Nephron progenitor cell (in vitro differentiated cells): ENCODE results near the gene ZBTB7B.

Source experiments
- DNase-seq: peaks from one replicate; pipeline ENCODE4 v3.0.0; 2021
- H3K27ac Mint-ChIP-seq: 2 replicates; pipeline ENCODE4 v1.8.0; 2021; ENCODE audit warnings: mild to moderate bottlenecking, moderate library complexity, mixed read lengths
- H3K27me3 Mint-ChIP-seq: 2 replicates; pipeline ENCODE4 v1.8.0; 2021; ENCODE audit warnings: mild to moderate bottlenecking, low read depth, mixed read lengths; ENCODE audit not compliant: poor library complexity
- H3K36me3 Mint-ChIP-seq: 2 replicates; pipeline ENCODE4 v1.8.0; 2021; ENCODE audit warnings: low read depth, mixed read lengths
- H3K4me1 Mint-ChIP-seq: 2 replicates; pipeline ENCODE4 v1.8.0; 2021; ENCODE audit warnings: mixed read lengths
- H3K4me3 Mint-ChIP-seq: 2 replicates; pipeline ENCODE4 v1.8.0; 2021; ENCODE audit warnings: mild to moderate bottlenecking, moderate library complexity, mixed read lengths
- H3K9me3 Mint-ChIP-seq: 2 replicates; pipeline ENCODE4 v1.8.0; 2021; ENCODE audit warnings: mild to moderate bottlenecking, moderate library complexity, mixed read lengths
- TF ChIP-seq, protein P1 (sequence below): fragments of 200-600 bp; sonication (generic); IDR thresholded peaks from 2 replicates; pipeline ENCODE4 v1.5.0; 2021; ENCODE audit warnings: antibody characterized with exemption

ZBTB7B gene

DNA sequence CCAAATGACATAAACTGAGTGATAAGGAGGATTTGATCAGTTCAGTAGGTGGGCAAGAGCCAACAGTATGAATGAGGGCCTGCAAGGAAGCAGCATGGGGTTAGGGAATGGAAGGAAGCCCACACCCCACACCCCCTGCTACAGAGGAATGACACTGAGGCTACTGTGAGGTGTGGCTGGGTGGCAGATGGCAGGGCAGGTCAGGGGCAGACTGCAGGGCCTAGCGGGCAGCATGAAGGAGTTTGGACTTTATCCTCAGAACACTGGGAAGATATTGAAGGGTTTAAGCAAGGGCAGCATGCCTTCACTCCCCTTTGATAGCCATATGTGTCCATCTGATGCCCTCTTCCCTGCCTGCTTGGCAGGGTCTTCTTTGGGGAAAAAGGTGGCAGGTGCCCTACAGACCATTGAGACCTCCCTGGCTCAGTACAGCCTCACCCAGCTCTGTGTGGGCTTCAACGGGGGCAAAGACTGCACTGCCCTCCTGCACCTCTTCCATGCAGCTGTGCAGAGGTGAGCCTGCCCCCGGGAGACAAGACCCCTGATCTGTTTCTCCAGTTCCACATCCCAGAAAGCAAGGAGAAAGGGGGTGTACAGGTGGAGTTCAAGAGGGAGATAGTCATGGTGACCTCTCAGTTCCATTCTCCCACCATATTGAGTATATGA, 13.3 kb upstream of the ZBTB7B start:
- peaks cover 28% of the 10 kb centered on the region for H3K4me1 Mint-ChIP-seq
- TF ChIP-seq, protein P1, sequence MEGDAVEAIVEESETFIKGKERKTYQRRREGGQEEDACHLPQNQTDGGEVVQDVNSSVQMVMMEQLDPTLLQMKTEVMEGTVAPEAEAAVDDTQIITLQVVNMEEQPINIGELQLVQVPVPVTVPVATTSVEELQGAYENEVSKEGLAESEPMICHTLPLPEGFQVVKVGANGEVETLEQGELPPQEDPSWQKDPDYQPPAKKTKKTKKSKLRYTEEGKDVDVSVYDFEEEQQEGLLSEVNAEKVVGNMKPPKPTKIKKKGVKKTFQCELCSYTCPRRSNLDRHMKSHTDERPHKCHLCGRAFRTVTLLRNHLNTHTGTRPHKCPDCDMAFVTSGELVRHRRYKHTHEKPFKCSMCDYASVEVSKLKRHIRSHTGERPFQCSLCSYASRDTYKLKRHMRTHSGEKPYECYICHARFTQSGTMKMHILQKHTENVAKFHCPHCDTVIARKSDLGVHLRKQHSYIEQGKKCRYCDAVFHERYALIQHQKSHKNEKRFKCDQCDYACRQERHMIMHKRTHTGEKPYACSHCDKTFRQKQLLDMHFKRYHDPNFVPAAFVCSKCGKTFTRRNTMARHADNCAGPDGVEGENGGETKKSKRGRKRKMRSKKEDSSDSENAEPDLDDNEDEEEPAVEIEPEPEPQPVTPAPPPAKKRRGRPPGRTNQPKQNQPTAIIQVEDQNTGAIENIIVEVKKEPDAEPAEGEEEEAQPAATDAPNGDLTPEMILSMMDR, result no peak
- peaks cover 30% of the 10 kb centered on the region for H3K36me3 Mint-ChIP-seq
- H3K4me3 Mint-ChIP-seq, result no peak overlapping the region
- no peaks in the 10 kb centered on the region for H3K27me3 Mint-ChIP-seq
- H3K9me3 Mint-ChIP-seq, result no peaks in the 10 kb centered on the region
- DNase-seq, result no peak
- peak overlapping the region; percentile 84 for H3K27ac Mint-ChIP-seq

DNA sequence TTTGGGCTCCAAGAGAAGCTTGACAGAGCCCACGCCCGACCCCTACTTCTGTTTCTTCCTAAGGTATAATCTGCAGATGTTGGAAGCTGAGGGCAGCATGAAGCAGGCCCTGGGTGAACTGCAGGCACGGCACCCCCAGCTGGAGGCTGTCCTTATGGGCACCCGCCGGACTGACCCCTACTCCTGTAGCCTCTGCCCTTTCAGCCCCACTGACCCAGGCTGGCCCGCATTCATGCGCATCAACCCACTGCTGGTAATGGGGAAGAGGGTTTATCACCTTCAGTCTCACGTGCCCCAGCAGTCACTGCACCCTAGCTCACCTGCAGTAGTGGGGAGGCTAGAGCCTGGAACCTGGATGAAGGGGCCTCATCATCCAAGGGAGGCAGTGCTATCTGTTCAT, 12.3 kb upstream of the ZBTB7B start:
- no peak overlapping the region for H3K27ac Mint-ChIP-seq
- DNase-seq, result no peak
- peaks cover 30% of the 10 kb centered on the region for H3K36me3 Mint-ChIP-seq
- no peaks in the 10 kb centered on the region for H3K27me3 Mint-ChIP-seq
- H3K4me1 Mint-ChIP-seq, result peaks cover 25% of the 10 kb centered on the region
- no peak overlapping the region for H3K4me3 Mint-ChIP-seq
- no peaks in the 10 kb centered on the region for H3K9me3 Mint-ChIP-seq
- TF ChIP-seq, protein P1, result no peak

DNA sequence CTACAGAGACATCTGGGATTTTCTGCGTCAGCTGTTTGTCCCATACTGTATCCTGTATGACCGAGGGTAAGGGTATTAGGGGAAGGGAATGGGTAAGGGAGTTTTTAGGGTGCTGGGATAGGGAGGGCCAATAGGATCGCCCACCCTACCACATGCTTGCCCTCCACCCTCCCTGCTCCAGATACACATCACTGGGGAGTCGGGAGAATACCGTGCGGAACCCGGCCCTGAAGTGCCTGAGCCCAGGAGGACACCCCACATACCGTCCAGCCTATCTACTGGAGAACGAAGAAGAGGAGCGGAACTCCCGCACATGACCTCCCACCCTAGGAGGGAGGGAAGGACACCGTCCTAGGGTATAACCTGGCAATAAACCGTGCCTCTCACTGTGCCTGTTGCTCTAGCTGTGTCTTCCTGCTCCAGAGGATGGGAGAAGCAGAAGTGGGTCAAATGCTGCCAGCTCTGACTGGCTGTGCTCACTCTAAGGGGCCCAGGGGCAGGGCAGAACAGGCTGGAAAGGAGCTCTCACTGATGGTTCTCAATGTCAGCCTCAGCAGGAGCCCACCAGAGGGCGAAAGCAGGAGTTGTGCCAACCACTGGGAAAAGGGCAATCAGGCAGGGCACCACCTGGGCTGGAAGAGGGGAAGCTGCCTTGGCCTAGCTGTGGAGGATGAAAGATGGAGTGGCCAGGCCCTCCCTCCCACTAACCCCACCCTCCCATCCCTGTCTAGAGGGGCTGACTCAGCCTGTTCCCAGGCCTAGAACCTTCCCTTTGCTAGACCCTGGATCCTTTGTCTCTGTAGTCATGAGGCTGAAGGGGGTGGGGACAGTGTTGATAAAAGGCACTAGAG, 9.7 kb upstream of the ZBTB7B start:
- H3K9me3 Mint-ChIP-seq, result no peaks in the 10 kb centered on the region
- H3K27ac Mint-ChIP-seq, result peak overlapping the region; percentile 86
- TF ChIP-seq, protein P1, result no peak
- H3K27me3 Mint-ChIP-seq, result peaks cover 4% of the 10 kb centered on the region
- DNase-seq, result no peak
- no peak overlapping the region for H3K4me3 Mint-ChIP-seq
- H3K36me3 Mint-ChIP-seq, result peaks cover 19% of the 10 kb centered on the region
- peaks cover 39% of the 10 kb centered on the region for H3K4me1 Mint-ChIP-seq

DNA sequence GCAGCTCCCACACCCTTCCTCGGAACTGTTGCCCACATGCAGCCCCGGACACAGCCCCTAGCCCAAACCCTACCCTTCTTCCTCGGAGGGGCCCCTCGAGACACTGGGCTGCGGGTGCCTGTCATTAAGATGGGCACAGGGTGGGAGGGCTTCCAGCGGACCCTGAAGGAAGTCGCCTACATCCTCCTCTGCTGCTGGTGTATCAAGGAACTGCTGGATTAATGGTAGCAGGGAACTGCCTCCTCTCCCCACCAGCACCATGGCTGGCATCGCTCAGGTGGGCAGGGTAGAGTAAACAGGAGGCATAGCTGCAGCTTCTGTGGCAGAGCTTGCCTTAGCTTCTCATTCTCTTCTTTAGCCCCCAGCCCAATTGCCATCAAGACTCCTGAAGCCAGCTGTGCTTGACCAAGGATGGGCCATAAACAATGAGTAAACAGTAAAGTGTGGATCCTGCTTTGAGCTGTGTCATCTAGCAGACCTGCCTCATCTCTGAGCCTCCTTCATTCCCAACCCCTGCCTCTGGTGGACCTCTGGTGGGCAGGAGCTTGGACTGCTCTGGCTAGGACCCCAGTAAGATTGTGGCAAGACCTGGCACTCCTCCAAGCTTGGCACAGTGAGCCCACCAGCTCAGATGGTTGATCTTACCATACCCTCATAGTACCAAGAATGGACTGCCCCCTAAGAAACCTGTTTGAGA, 8.9 kb upstream of the ZBTB7B start, which contains the start of gene LENEP:
TSS of gene LENEP (plus strand) at position 15 of the 697 bp plus-strand sequence. CDS start at position 37, 22 bp downstream.
- TF ChIP-seq, protein P1, result no peak
- H3K27me3 Mint-ChIP-seq, result peaks cover 4% of the 10 kb centered on the region
- H3K4me1 Mint-ChIP-seq, result peaks cover 40% of the 10 kb centered on the region
- no peak for DNase-seq
- peak within 1 kb of the TSS; percentile 86 for H3K27ac Mint-ChIP-seq
- no peak within 1 kb of the TSS for H3K4me3 Mint-ChIP-seq
- no peaks in the 10 kb centered on the region for H3K9me3 Mint-ChIP-seq
- peaks cover 13% of the 10 kb centered on the region for H3K36me3 Mint-ChIP-seq

DNA sequence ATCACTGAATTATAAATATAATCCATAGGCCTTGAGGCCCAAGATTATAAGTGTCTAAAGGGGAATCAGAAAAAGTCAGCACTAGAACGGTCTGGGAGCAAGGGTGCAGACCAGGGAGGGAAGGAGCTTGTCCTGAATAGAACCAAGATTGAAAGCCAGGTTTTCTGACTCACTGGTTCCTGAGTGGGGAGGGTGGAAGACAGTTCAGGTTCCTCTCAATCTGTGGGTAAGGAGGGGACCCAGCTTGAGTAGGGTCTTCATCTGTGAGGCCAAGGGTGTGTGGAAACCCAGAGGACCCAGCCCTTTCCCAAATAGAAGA, 8.4 kb upstream of the ZBTB7B start:
- Mint-ChIP-seq H3K9me3 (no peaks in the 10 kb centered on the region), H3K4me3 (no peak overlapping the region), H3K27me3 (peaks cover 4% of the 10 kb centered on the region), H3K4me1 (peaks cover 40% of the 10 kb centered on the region), H3K27ac (peak overlapping the region; percentile 26), H3K36me3 (peaks cover 8% of the 10 kb centered on the region)
- TF ChIP-seq, protein P1, result no peak
- no peak for DNase-seq
